HG03097 (cell line): ENCODE data around the gene RPL18A.

Experiments used
- ATAC-seq: cut with Tn5 transposase; IDR thresholded peaks from one replicate; pipeline ENCODE4 v1.9.1; 2021; ENCODE audit not compliant: unreplicated experiment, low FRiP score

Gene RPL18A

GRCh38 chr19:17841371-17841809, 18.3 kb upstream of the RPL18A start:
- no peak for ATAC-seq

- ATAC-seq: no peak
Measured at GRCh38 chr19:17841810-17842662, 17.7 kb upstream of the RPL18A start.

- ATAC-seq: no peak
Measured at GRCh38 chr19:17842663-17843291, 16.9 kb upstream of the RPL18A start.

- ATAC-seq: no peak
Measured at GRCh38 chr19:17843292-17843827, 16.4 kb upstream of the RPL18A start.

- no peak for ATAC-seq
Measured at GRCh38 chr19:17843908-17844490, 15.7 kb upstream of the RPL18A start.

- ATAC-seq: no peak
Measured at GRCh38 chr19:17846146-17846545, 13.6 kb upstream of the RPL18A start.

GRCh38 chr19:17847538-17848366, 12.0 kb upstream of the RPL18A start, which contains the start of gene JAK3:
Gene JAK3, minus strand, starts transcription at chr19:17847982. Its CDS starts 3,565 bp downstream, at chr19:17844417.
- peak; percentile 58 for ATAC-seq

GRCh38 chr19:17848595-17849292, 11.0 kb upstream of the RPL18A start:
- no peak for ATAC-seq

GRCh38 chr19:17854061-17854460, 5.6 kb upstream of the RPL18A start:
- ATAC-seq: no peak

GRCh38 chr19:17855280-17856152, 4.2 kb upstream of the RPL18A start:
- ATAC-seq: no peak

GRCh38 chr19:17860331-17860992, 752 bp downstream of the RPL18A start:
- no peak for ATAC-seq

GRCh38 chr19:17860993-17861360, 1.3 kb downstream of the RPL18A start:
- no peak for ATAC-seq

GRCh38 chr19:17861542-17862402, 2.1 kb downstream of the RPL18A start:
- no peak for ATAC-seq

GRCh38 chr19:17862711-17863519, 3.2 kb downstream of the RPL18A start:
- no peak for ATAC-seq

GRCh38 chr19:17863520-17864182, 3.9 kb downstream of the RPL18A start:
- ATAC-seq: no peak
